ENCODE data around the gene PPFIA1. TPM values are rescaled to one million over a fixed set of nuclear protein-coding genes. Genes with fewer than 3 reads are reported as not detected.

PPFIA1 gene
- total RNA-seq, 6 donors from 2014 or later, result 53.7 to 164 (median 83.3) TPM

GRCh38 chr11:70429724-70430521 is 159.4 kb downstream of the PPFIA1 start:
- no peaks in the 10 kb centered on the region for H3K9me3 ChIP-seq
- no peaks in the 10 kb centered on the region for H3K27me3 ChIP-seq
- H3K27ac ChIP-seq, result no peak overlapping the region
- H3K4me1 ChIP-seq, result no peaks in the 10 kb centered on the region
- 67 to 85% methylated on average over 3 to 11 of the region's 11 CpGs for WGBS, 2 donors
- TF ChIP-seq EP300 (IDR thresholded peaks at IDR 0.05) (no peak), POLR2AphosphoS5 (IDR thresholded peaks at IDR 0.05) (no peak), CTCF (IDR thresholded peaks at IDR 0.05) (no peak), POLR2A (IDR thresholded peaks at IDR 0.05) (no peak)
- DNase-seq (no peak), ATAC-seq (ENCODE audit: low FRiP score in 2 of 2) (no peak)
- H3K4me3 ChIP-seq, result no peak overlapping the region
- H3K36me3 ChIP-seq, result peaks cover 10 to 97% (median 77%) of the 10 kb centered on the region in 4 donors

GRCh38 chr11:70430671-70431574 is 160.4 kb downstream of the PPFIA1 start:
- Histone ChIP-seq H3K9me3 (no peaks in the 10 kb centered on the region), H3K27ac (no peak overlapping the region), H3K27me3 (no peaks in the 10 kb centered on the region), H3K4me3 (no peak overlapping the region), H3K36me3 (peaks cover 11 to 97% (median 77%) of the 10 kb centered on the region in 4 donors), H3K4me1 (no peaks in the 10 kb centered on the region)
- no peak for ATAC-seq (ENCODE audit: low FRiP score in 2 of 2)
- WGBS, 2 donors, result 92 to 97% methylated on average over 16 to 25 of the region's 25 CpGs
- DNase-seq, result no peak
- no peak for TF ChIP-seq EP300 (IDR thresholded peaks at IDR 0.05)
- no peak for TF ChIP-seq POLR2AphosphoS5 (IDR thresholded peaks at IDR 0.05)
- no peak for TF ChIP-seq CTCF (IDR thresholded peaks at IDR 0.05)
- TF ChIP-seq POLR2A (IDR thresholded peaks at IDR 0.05), result no peak

- H3K27ac ChIP-seq, result no peak overlapping the region
- DNase-seq (no peak), ATAC-seq (ENCODE audit: low FRiP score in 2 of 2) (no peak)
- TF ChIP-seq POLR2A (IDR thresholded peaks at IDR 0.05) (no peak), CTCF (IDR thresholded peaks at IDR 0.05) (no peak), POLR2AphosphoS5 (IDR thresholded peaks at IDR 0.05) (no peak), EP300 (IDR thresholded peaks at IDR 0.05) (no peak)
- H3K4me3 ChIP-seq, result no peak overlapping the region
- H3K4me1 ChIP-seq, result no peaks in the 10 kb centered on the region
- WGBS, 2 donors, result 94% methylated on average over 12 of the region's 12 CpGs
- H3K36me3 ChIP-seq, result peaks cover 15 to 97% (median 79%) of the 10 kb centered on the region in 4 donors
- H3K27me3 ChIP-seq, result no peaks in the 10 kb centered on the region
- no peaks in the 10 kb centered on the region for H3K9me3 ChIP-seq
Observed at GRCh38 chr11:70431611-70432010, 161.1 kb downstream of the PPFIA1 start.

GRCh38 chr11:70432065-70432464 is 161.6 kb downstream of the PPFIA1 start:
- Histone ChIP-seq H3K36me3 (peaks cover 15 to 97% (median 79%) of the 10 kb centered on the region in 4 donors), H3K27me3 (no peaks in the 10 kb centered on the region), H3K4me1 (no peaks in the 10 kb centered on the region), H3K27ac (no peak overlapping the region), H3K9me3 (no peaks in the 10 kb centered on the region), H3K4me3 (no peak overlapping the region)
- DNase-seq, result no peak
- no peak for TF ChIP-seq EP300 (IDR thresholded peaks at IDR 0.05)
- TF ChIP-seq POLR2AphosphoS5 (IDR thresholded peaks at IDR 0.05), result no peak
- TF ChIP-seq CTCF (IDR thresholded peaks at IDR 0.05), result no peak
- no peak for TF ChIP-seq POLR2A (IDR thresholded peaks at IDR 0.05)
- 68 to 70% methylated on average over 16 of the region's 16 CpGs for whole genome bisulfite sequencing, 2 donors
- peak in 1 of 2 donors; percentile 33 for ATAC-seq (ENCODE audit: low FRiP score in 2 of 2)

Data from upper lobe of left lung (tissue), 6 donors.